Adrenal gland (tissue), 12 donors: ENCODE measurements around the gene PSMD14. TPM values are rescaled to one million over a fixed set of nuclear protein-coding genes. Genes with fewer than 3 reads are reported as not detected.
"Not testable (repeated sequence)": the region's sequence is repeated elsewhere in the genome, so short reads cannot be mapped to it uniquely, and the experiment has no call there.

Experiments used
- DNase-seq, 7 donors: peaks; one replicate each; pipeline ENCODE4 v3.0.0-alpha.2; 2019 to 2020
- H3K27ac ChIP-seq, 5 donors: fragments of 200-600 bp; sonication (generic) in 4 of 5; 1 replicate in 3 of 5; 2 replicates in 2 of 5; pipeline versions ENCODE4 v1.5.1 to v1.8.0; 2016 to 2020; ENCODE audit warnings: mild to moderate bottlenecking in 1 of 5
- H3K27me3 ChIP-seq: fragments of 200-600 bp; 2 replicates; pipeline ENCODE4 v1.8.0; 2021
- H3K36me3 ChIP-seq, 2 donors: fragments of 200-600 bp; replicated peaks in 1 of 2; 1 replicate in 1 of 2; 2 replicates in 1 of 2; pipeline versions ENCODE4 v1.5.1 to v1.8.0; 2018 to 2022
- H3K4me1 ChIP-seq, 2 donors: fragments of 200-600 bp; replicated peaks in 1 of 2; 1 replicate in 1 of 2; 2 replicates in 1 of 2; pipeline versions ENCODE4 v1.5.1 to v1.8.0; 2018 to 2021
- H3K4me3 ChIP-seq, 4 donors: fragments of 200-600 bp; sonication (generic) in 3 of 4; one replicate each; pipeline ENCODE4 v1.5.1; 2016 to 2018
- H3K9me3 ChIP-seq, 3 donors: fragments of 200-600 bp; sonication (generic) in 1 of 3; replicated peaks in 1 of 3; 1 replicate in 2 of 3; 2 replicates in 1 of 3; pipeline versions ENCODE4 v1.5.1 to v1.8.0; 2016 to 2021
- CTCF ChIP-seq, 6 experiments: fragments of 450-650 bp in 4 of 6; fragments of 200-600 bp in 2 of 6; sonication (generic) in 1 of 6; IDR thresholded peaks; 1 replicate in 5 of 6; 2 replicates in 1 of 6; pipeline versions ENCODE4 v1.5.1 to v1.8.0; 2016 to 2021; ENCODE audit warnings: antibody characterized with exemption in 6 of 6, mild to moderate bottlenecking in 2 of 6, moderate library complexity in 1 of 6
- POLR2A ChIP-seq, 2 donors: fragments of 450-650 bp; IDR thresholded peaks; one replicate each; pipeline ENCODE4 v1.6.1; 2017; ENCODE audit warnings: antibody characterized with exemption in 2 of 2, mild to moderate bottlenecking in 2 of 2, moderate library complexity in 1 of 2
- WGBS, 4 donors: extraction: QIAGEN DNeasy Blood & Tissue Kit in 2 of 4; methylation state at CpG; one replicate each; pipeline versions ENCODE4 v1.1.5 to v1.1.7; 2013 to 2017; 5-methylcytosine and 5-hydroxymethylcytosine counted together
- intact Hi-C, 2 donors: fragments of 100-400 bp; cut with DNase I; formaldehyde crosslinking; loops; one replicate each; pipeline versions ENCODE4 v1.14.1 to v1.15.0; 2022 to 2023
- polyA plus RNA-seq, 3 donors: library from polyadenylated mRNA; stranded (reverse); fragments of 200-250 nt in 2 of 3; fragments of 350-450 nt in 1 of 3; fragmentation: Illumina TruSeq in 1 of 3; extraction: RNeasy Lipid Tissue Mini Kit (QIAGEN cat#74804) in 1 of 3; gene quantifications; one replicate each; pipeline ENCODE4 v1.2.3, GENCODE V29; 2013 to 2014
- total RNA-seq, 9 donors: library from RNA; depleted of rRNA in 4 of 9; stranded (reverse); fragments of >200 nt in 4 of 9; fragments of 120-200 nt in 1 of 9; fragmentation: NEBNext Ultra II Directional in 1 of 9; extraction: Animal tissue kit (Norgen Biotek cat#: 25700) in 1 of 9; gene quantifications; one replicate each; pipeline versions ENCODE4 v1.1.0 to v1.2.4, GENCODE V29; 2013 to 2023
- donor health status: healthy with polysubstance abuse.
- donor health status: Bipolar disorder and iron deficiency.
- donor health status: DM: yes; HTN: yes; CAD: no.
- donor health status: DM: no; HTN: no; CAD: no.
- donor health status: DM: no; HTN: no; CAD: no.
- donor health status: DM: yes; HTN: yes; CAD: no.

The PSMD14 gene
- total and polyA plus RNA-seq, 12 donors: 19.8 to 182 (median 50.2) TPM

GRCh38 chr2:161337247-161337646 lies 29.0 kb downstream of the PSMD14 start:
- H3K27me3 ChIP-seq: no peaks in the 10 kb centered on the region
- intact Hi-C loops: no loop called here

GRCh38 chr2:161339532-161339931 lies 31.3 kb downstream of the PSMD14 start:
- H3K27me3 ChIP-seq, H3K4me1 ChIP-seq, H3K27ac ChIP-seq, DNase-seq, intact Hi-C loops, H3K9me3 ChIP-seq, H3K4me3 ChIP-seq, H3K36me3 ChIP-seq: not testable (repeated sequence)
- 74 to 85% (median 77%) methylated on average over 2 to 3 of the region's 3 CpGs for WGBS, 4 donors

More at GRCh38 chr2:161337247-161337646, 29.0 kb downstream of the PSMD14 start:
- 69 to 88% (median 75%) methylated on average over 1 of the region's 1 CpG for WGBS, 4 donors
- no peaks in the 10 kb centered on the region for H3K36me3 ChIP-seq
- no peak for DNase-seq
- H3K9me3 ChIP-seq: no peaks in the 10 kb centered on the region
- no peak overlapping the region for H3K27ac ChIP-seq
- TF ChIP-seq CTCF (IDR thresholded peaks at IDR 0.05) (no peak), POLR2A (IDR thresholded peaks at IDR 0.05) (no peak)
- peaks cover 0 to 7% of the 10 kb centered on the region in 2 donors for H3K4me1 ChIP-seq
- H3K4me3 ChIP-seq: no peak overlapping the region

- H3K36me3 ChIP-seq, DNase-seq, H3K27me3 ChIP-seq, H3K4me3 ChIP-seq, intact Hi-C loops, H3K27ac ChIP-seq, H3K9me3 ChIP-seq, H3K4me1 ChIP-seq: not testable (repeated sequence)
- 65 to 81% (median 68%) methylated on average over 16 to 31 of the region's 64 CpGs for WGBS, 4 donors
Observed at GRCh38 chr2:161340930-161341413, 32.7 kb downstream of the PSMD14 start.

GRCh38 chr2:161343235-161343634 lies 35.0 kb downstream of the PSMD14 start:
- H3K4me3 ChIP-seq: no peak overlapping the region
- H3K27ac ChIP-seq: no peak overlapping the region
- no peaks in the 10 kb centered on the region for H3K27me3 ChIP-seq
- H3K4me1 ChIP-seq: peaks cover 0 to under 1% of the 10 kb centered on the region in 2 donors
- WGBS, 4 donors: 98 to 100% (median 99%) methylated on average over 3 of the region's 3 CpGs
- intact Hi-C loops: no loop called here
- H3K9me3 ChIP-seq: no peaks in the 10 kb centered on the region
- DNase-seq: no peak
- TF ChIP-seq POLR2A (IDR thresholded peaks at IDR 0.05) (no peak), CTCF (IDR thresholded peaks at IDR 0.05) (no peak)
- H3K36me3 ChIP-seq: no peaks in the 10 kb centered on the region

GRCh38 chr2:161344692-161345091 lies 36.5 kb downstream of the PSMD14 start:
- Histone ChIP-seq H3K27ac (no peak overlapping the region), H3K4me3 (no peak overlapping the region), H3K9me3 (no peaks in the 10 kb centered on the region), H3K36me3 (no peaks in the 10 kb centered on the region), H3K27me3 (no peaks in the 10 kb centered on the region), H3K4me1 (no peaks in the 10 kb centered on the region)
- no peak for DNase-seq
- intact Hi-C loops: no loop called here
- no peak for TF ChIP-seq CTCF (IDR thresholded peaks at IDR 0.05)
- TF ChIP-seq POLR2A (IDR thresholded peaks at IDR 0.05): no peak
- WGBS, 4 donors: 76 to 81% (median 79%) methylated on average over 2 of the region's 2 CpGs
